NK-92 (cell line): ENCODE measurements around the gene SRRM5.
"Not testable (repeated sequence)": the region's sequence is repeated elsewhere in the genome, so short reads cannot be mapped to it uniquely, and the experiment has no call there.

Source experiments
- DNase-seq: peaks from one replicate; lab custom pipeline; 2025; ENCODE audit not compliant: unreplicated experiment; lab: John Stamatoyannopoulos, UW

The SRRM5 gene

DNA sequence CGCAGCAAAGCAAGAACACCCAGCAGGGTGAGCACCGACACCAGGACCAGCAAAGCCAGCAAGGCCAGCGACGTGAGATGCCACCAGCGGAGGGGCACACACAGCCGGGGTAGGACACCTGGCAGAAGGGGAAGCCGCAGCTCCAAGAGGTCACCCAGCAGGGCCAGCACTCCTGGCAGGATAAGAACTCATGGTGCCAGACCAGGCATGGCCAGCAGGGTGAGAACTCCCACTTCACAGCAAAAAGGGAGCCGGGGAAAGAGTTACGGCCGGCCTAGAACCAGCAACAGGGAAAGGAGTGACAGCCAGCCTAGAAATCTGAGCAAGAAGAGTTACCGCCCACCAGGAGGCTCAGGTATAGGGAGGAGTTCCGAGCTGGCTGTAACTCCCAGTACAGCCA is 486 bp downstream of the SRRM5 start:
- DNase-seq: no peak

- DNase-seq: no peak
Observed at GRCh38 chr19:43616306-43616705, 4.4 kb downstream of the SRRM5 start.

- DNase-seq: no peak
Observed at GRCh38 chr19:43616954-43617353, 5.1 kb downstream of the SRRM5 start.

GRCh38 chr19:43618921-43619261 is 7.0 kb downstream of the SRRM5 start:
- no peak for DNase-seq

GRCh38 chr19:43619262-43620060 is 7.6 kb downstream of the SRRM5 start, which contains the start of gene ZNF428:
Gene ZNF428, minus strand, starts transcription at chr19:43619629. Its CDS starts 5,325 bp downstream, at chr19:43614304.
- DNase-seq: no peak

- DNase-seq: no peak
Observed at GRCh38 chr19:43620061-43621001, 8.4 kb downstream of the SRRM5 start.

DNA sequence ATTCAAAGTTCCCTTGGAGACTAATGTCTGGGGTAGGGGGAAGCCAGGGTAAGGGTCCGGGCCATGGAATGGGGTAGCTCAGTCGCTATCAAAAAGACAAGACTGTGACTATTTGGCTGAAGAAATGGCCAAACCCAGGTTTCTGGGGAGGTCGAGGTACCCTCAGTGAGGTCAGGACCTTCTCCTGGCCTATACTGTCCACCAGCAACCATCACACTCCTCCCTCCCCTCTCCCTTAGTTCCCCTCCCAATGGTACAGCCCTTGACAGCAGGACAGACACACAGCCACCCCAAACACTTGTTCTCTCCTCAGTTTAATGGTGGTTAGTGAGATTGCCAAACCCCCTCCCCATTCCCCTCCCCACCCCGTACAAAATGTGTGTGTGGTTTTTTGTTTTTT is 10.2 kb downstream of the SRRM5 start:
- DNase-seq: no peak

GRCh38 chr19:43622956-43623355 is 11.1 kb downstream of the SRRM5 start:
- DNase-seq: no peak

GRCh38 chr19:43623889-43624670 is 12.2 kb downstream of the SRRM5 start:
- no peak for DNase-seq

DNA sequence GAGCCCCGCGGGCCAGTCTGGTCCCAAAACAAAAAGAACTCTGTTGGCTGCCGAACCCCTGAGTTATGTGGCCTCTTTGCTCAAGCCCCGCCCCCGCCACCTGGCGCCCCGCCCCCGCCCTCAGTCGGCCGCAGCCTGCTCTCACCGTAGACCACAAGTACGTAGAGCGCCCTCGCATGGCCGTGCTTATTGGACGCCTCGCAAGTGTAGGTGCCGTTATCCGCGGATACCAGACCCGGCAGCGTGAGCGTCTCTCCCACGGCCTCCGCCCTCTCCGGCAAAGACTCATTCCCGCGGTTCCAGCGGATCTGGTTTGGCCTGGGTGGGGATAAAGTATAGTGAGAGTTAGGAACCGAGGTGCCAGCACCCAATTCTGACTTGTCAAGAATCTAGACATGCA is 13.0 kb downstream of the SRRM5 start:
- no peak for DNase-seq

GRCh38 chr19:43625918-43626579 is 14.2 kb downstream of the SRRM5 start:
- DNase-seq: no peak

- no peak for DNase-seq
Observed at GRCh38 chr19:43626838-43627237, 14.9 kb downstream of the SRRM5 start.

DNA sequence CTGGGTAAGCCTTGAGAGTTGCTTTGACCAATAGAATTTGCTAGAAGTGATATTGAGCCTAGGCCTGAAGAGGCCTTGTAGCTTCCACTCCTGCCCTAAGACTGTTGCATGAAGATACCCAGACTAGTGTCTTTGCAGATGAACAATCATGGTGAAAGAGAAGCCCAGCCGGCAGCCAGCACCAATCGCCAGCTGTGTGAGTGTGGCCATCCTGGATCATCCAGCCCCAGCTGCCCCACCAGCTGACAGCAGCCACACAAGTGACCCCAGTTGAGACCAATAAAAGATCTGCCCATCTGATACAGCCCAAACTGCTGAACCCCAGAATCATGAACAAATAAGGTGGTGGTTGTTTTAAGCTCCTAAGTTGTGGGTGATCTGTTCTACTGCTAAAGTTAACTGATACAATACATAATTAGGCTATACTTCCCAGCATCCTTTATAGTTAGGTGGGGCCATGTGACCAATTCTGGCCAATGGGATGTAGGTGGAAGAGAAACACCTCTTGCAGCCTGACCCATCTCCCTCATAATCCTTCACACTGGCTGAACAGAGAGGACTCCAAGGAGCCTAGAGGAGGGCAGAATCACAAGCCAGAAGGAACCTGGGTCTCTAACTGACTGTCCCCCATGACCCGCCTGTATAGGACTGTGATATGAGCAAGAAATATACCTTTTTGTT is 16.9 kb downstream of the SRRM5 start:
- DNase-seq: no peak

GRCh38 chr19:43631491-43631890 is 19.6 kb downstream of the SRRM5 start:
- no peak for DNase-seq

DNA sequence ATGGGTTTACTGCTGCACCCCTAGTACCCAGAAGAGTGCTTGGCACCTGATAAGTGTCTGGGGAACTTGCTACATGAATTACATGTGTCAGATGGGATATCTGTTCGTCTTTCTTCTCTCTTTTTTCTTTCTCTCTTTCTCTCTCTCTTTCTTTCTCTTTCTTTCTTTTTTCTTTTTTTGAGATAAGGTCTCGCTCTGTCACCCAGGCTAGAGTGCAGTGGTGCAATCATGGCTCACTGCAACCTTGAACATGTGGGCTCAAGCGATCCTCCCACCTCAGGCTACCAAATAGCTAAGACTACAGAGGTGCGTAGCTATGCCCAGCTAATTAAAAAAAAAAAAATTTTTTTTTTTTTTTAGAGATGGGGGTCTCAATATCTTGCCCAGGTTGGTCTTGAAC is 21.6 kb downstream of the SRRM5 start:
- no peak for DNase-seq

- no peak for DNase-seq
Observed at GRCh38 chr19:43634068-43634467, 22.2 kb downstream of the SRRM5 start.

GRCh38 chr19:43634506-43634871 is 22.6 kb downstream of the SRRM5 start:
- no peak for DNase-seq

DNA sequence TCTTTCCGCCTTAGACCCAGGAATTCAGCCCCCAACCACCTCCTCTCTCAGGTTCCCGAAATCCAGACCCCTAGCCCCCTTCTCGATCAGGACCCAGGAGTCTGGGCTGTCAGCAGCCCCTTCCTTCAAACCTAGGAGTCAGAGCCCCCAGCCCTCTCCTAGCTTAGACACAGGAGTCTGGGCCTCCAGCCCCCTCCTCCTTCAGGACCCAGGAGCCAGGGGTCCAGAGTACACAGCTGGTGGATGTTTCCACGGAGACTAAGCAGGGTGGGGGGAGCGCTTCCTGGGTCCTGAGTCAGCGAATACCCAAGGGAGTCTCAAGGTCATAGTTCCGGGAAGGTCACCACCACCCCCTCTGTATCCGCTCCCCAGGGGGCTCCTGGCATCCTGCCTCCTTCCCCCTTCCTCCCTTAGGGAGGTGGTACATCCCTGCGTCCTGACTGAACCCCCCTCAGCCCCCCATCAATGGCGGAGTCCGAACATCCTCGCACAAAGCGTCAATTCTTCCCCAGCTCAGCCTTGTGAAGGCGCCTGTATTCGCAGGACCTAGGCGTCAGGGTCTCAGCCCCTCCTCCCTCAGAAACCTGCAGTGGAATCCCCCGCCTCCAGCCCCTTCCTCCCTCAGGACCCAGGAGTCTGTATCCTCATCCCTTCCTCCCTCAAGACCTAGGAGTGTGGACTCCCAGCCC is 23.1 kb downstream of the SRRM5 start:
- DNase-seq: no peak

DNA sequence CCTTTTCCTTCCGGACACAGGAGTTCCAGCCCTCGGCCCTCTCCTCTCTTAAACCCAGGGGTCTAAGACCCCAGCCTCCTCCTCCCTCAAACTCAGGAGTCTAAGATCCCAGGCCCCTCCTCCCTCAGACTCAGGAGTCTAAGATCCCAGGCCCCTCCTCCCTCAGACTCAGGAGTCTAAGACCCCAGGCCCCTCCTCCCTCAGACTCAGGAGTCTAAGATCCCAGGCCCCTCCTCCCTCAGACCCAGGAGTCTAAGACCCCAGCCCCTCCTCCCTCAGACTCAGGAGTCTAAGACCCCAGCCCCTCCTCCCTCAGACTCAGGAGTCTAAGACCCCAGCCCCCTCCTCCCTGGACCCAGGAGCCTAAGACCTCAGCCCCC is 23.7 kb downstream of the SRRM5 start:
- DNase-seq: not testable (repeated sequence)
